ENCODE data around the gene SMAD9. TPM values are rescaled to one million over a fixed set of nuclear protein-coding genes. Genes with fewer than 3 reads are reported as not detected.

Gene SMAD9
- total RNA-seq, 1 donor: 4.7 TPM

DNA sequence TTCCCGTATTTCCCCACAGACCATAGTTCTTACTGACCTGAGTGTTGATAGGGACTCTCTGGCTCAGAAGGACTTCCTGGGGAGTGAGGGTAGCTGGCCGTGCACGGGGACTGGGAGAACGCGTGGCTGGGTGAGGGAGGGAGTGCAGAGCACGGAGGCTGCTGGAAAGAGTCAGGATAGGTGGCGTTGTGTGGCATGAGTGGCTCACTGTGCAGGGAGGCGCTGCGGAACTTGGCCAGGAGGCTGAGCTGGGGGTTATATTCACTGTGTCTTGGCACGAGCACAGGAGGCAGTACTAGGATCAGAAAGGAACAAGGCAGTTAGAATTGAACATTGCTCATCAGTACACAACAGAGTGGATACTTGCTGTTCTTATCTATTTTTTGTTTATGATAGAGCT is 47.4 kb downstream of the SMAD9 start:
- no peaks in the 10 kb centered on the region for H3K27me3 ChIP-seq (ENCODE audit: insufficient read depth, low read length)
- peaks cover 3% of the 10 kb centered on the region for H3K36me3 ChIP-seq (ENCODE audit: insufficient read depth, low read length)
- H3K79me2 ChIP-seq (ENCODE audit: insufficient read depth, low read length): no peaks in the 10 kb centered on the region
- no peaks in the 10 kb centered on the region for H4K20me1 ChIP-seq (ENCODE audit: insufficient read depth, low read length)
- no peaks in the 10 kb centered on the region for H3K4me1 ChIP-seq (ENCODE audit: insufficient read depth, low read length)
- no peaks in the 10 kb centered on the region for H3K9me3 ChIP-seq (ENCODE audit: low read depth, low read length)
- H3K4me2 ChIP-seq (ENCODE audit: insufficient read depth, low read length): no peak overlapping the region
- no peak overlapping the region for H3K27ac ChIP-seq (ENCODE audit: low read depth, low read length)
- DNase-seq (ENCODE audit: insufficient read length, low spot score, missing footprints): no peak
- no peak overlapping the region for H3K4me3 ChIP-seq (ENCODE audit: insufficient read depth, low read length)
- no peak overlapping the region for H2AFZ ChIP-seq (ENCODE audit: low read length)
- no peak for TF ChIP-seq CTCF (IDR thresholded peaks at IDR 0.05; ENCODE audit: extremely low read depth, low read depth, low read length)

DNA sequence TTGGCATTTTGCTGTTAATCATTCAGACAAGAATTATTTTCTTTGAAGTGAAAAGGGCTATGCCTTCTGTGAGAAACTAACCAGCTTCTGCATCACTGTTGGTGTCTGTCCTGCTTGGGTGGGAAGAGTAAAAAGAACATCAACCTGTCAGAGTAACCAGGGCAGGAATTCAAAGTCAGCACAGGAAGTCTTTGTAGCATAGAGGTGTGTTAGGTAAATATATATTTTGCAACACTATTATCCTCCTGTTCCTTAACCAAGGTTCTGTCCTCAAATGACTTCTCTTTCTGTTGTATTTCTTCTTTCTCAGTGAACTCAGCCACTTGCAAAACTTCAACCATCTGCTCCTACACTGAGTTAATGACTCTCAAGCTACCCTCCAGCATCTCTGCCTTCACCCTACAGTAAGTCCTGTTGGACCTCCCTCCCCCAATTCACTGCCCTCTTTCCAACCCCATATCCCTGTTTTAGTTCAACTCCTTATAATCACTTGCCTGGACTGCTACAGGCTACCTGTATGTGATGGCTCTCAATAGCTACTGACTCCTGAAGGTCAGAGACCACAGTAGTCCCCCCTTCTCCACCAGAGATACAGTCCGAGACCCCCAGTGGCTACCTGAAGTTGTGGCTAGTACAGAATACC is 49.9 kb downstream of the SMAD9 start:
- Histone ChIP-seq H3K79me2 (ENCODE audit: insufficient read depth, low read length) (no peaks in the 10 kb centered on the region), H3K9me3 (ENCODE audit: low read depth, low read length) (no peaks in the 10 kb centered on the region)

DNA sequence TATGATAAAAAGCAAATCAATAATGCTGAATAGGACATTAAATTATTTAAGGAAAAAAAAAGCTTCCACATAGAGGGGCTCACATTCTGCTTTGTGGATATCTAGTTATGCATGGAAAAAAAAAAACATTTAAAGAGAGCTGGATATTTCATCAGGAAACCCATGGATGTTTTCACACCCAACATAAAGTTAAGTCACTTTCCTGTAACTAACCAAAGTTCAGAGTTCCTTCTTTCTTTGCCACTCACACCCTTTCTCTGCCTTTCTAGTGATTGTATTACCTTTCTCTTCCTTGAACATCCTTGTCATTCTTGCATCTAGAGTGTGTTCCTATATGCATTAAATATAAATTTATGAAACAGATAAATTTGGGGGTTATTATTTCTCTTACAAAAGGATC is 53.8 kb downstream of the SMAD9 start:
- Histone ChIP-seq H2AFZ (ENCODE audit: low read length) (no peak overlapping the region), H3K27me3 (ENCODE audit: insufficient read depth, low read length) (no peaks in the 10 kb centered on the region), H4K20me1 (ENCODE audit: insufficient read depth, low read length) (no peaks in the 10 kb centered on the region), H3K27ac (ENCODE audit: low read depth, low read length) (no peak overlapping the region), H3K4me3 (ENCODE audit: insufficient read depth, low read length) (no peak overlapping the region), H3K79me2 (ENCODE audit: insufficient read depth, low read length) (no peaks in the 10 kb centered on the region), H3K36me3 (ENCODE audit: insufficient read depth, low read length) (no peaks in the 10 kb centered on the region), H3K9me3 (ENCODE audit: low read depth, low read length) (no peaks in the 10 kb centered on the region), H3K4me1 (ENCODE audit: insufficient read depth, low read length) (no peaks in the 10 kb centered on the region), H3K4me2 (ENCODE audit: insufficient read depth, low read length) (no peak overlapping the region)
- no peak for DNase-seq (ENCODE audit: insufficient read length, low spot score, missing footprints)
- TF ChIP-seq CTCF (IDR thresholded peaks at IDR 0.05; ENCODE audit: extremely low read depth, low read depth, low read length): no peak

More for the DNA sequence above, 49.9 kb downstream of the SMAD9 start:
- Histone ChIP-seq H3K27me3 (ENCODE audit: insufficient read depth, low read length) (no peaks in the 10 kb centered on the region), H3K27ac (ENCODE audit: low read depth, low read length) (no peak overlapping the region), H2AFZ (ENCODE audit: low read length) (no peak overlapping the region), H3K4me3 (ENCODE audit: insufficient read depth, low read length) (no peak overlapping the region), H3K4me1 (ENCODE audit: insufficient read depth, low read length) (no peaks in the 10 kb centered on the region), H3K4me2 (ENCODE audit: insufficient read depth, low read length) (no peak overlapping the region), H4K20me1 (ENCODE audit: insufficient read depth, low read length) (no peaks in the 10 kb centered on the region), H3K36me3 (ENCODE audit: insufficient read depth, low read length) (peaks cover 3% of the 10 kb centered on the region)
- DNase-seq (ENCODE audit: insufficient read length, low spot score, missing footprints): no peak
- no peak for TF ChIP-seq CTCF (IDR thresholded peaks at IDR 0.05; ENCODE audit: extremely low read depth, low read depth, low read length)

- DNase-seq (ENCODE audit: insufficient read length, low spot score, missing footprints): no peak
- Histone ChIP-seq H3K9me3 (ENCODE audit: low read depth, low read length) (no peaks in the 10 kb centered on the region), H3K27me3 (ENCODE audit: insufficient read depth, low read length) (no peaks in the 10 kb centered on the region), H3K79me2 (ENCODE audit: insufficient read depth, low read length) (no peaks in the 10 kb centered on the region), H3K4me1 (ENCODE audit: insufficient read depth, low read length) (no peaks in the 10 kb centered on the region), H2AFZ (ENCODE audit: low read length) (no peak overlapping the region), H3K4me3 (ENCODE audit: insufficient read depth, low read length) (no peak overlapping the region), H3K36me3 (ENCODE audit: insufficient read depth, low read length) (no peaks in the 10 kb centered on the region), H3K4me2 (ENCODE audit: insufficient read depth, low read length) (no peak overlapping the region), H4K20me1 (ENCODE audit: insufficient read depth, low read length) (no peaks in the 10 kb centered on the region), H3K27ac (ENCODE audit: low read depth, low read length) (no peak overlapping the region)
- no peak for TF ChIP-seq CTCF (IDR thresholded peaks at IDR 0.05; ENCODE audit: extremely low read depth, low read depth, low read length)
These were observed 54.8 kb downstream of the SMAD9 start for GRCh38 chr13:36865265-36865664.

All from osteoblast (primary cell).